ENCODE measurements around the gene OAF. TPM values are rescaled to one million over a fixed set of nuclear protein-coding genes. Genes with fewer than 3 reads are reported as not detected.
"Not testable (repeated sequence)": the region's sequence is repeated elsewhere in the genome, so short reads cannot be mapped to it uniquely, and the experiment has no call there.

OAF gene
- total RNA-seq, 2 experiments from 2014 or later, result 3.7 to 4.6 TPM

DNA sequence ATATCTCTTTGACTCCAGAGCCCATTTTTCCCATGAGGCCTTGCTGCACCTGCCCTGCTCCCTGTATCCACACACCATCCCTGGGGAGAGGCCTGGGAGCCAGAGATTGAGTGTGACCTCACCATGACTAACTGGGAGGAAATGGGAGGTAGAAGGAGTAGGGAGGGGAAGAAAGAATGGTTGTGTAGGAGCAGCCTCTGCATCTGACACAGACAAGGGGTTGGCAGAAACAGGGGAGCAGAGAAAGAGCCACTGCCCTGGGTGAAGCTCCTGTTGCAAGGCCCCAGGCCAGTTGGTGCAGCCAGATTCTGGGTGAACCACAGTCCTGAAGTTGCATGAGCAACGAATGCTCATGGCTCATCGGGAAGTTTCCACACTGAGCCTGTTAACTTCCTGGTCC, 61.5 kb downstream of the OAF start:
- H3K27me3 Mint-ChIP-seq, result peaks cover 26% of the 10 kb centered on the region
- ChIA-PET CTCF (no interaction called here), POLR2A (no interaction called here)
- no peaks in the 10 kb centered on the region for H3K4me1 Mint-ChIP-seq (ENCODE audit: low read depth)
- H3K36me3 Mint-ChIP-seq (ENCODE audit: low read depth), result no peaks in the 10 kb centered on the region
- no peaks in the 10 kb centered on the region for H3K9me3 Mint-ChIP-seq
- no peak overlapping the region for H3K4me3 Mint-ChIP-seq
- H3K27ac Mint-ChIP-seq, result no peak overlapping the region
- TF ChIP-seq, protein P1, sequence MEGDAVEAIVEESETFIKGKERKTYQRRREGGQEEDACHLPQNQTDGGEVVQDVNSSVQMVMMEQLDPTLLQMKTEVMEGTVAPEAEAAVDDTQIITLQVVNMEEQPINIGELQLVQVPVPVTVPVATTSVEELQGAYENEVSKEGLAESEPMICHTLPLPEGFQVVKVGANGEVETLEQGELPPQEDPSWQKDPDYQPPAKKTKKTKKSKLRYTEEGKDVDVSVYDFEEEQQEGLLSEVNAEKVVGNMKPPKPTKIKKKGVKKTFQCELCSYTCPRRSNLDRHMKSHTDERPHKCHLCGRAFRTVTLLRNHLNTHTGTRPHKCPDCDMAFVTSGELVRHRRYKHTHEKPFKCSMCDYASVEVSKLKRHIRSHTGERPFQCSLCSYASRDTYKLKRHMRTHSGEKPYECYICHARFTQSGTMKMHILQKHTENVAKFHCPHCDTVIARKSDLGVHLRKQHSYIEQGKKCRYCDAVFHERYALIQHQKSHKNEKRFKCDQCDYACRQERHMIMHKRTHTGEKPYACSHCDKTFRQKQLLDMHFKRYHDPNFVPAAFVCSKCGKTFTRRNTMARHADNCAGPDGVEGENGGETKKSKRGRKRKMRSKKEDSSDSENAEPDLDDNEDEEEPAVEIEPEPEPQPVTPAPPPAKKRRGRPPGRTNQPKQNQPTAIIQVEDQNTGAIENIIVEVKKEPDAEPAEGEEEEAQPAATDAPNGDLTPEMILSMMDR (IDR thresholded peaks at IDR 0.05), result no peak
- intact Hi-C loops (cut with micrococcal nuclease), result no loop called here
- ATAC-seq (no peak), DNase-seq (no peak)

DNA sequence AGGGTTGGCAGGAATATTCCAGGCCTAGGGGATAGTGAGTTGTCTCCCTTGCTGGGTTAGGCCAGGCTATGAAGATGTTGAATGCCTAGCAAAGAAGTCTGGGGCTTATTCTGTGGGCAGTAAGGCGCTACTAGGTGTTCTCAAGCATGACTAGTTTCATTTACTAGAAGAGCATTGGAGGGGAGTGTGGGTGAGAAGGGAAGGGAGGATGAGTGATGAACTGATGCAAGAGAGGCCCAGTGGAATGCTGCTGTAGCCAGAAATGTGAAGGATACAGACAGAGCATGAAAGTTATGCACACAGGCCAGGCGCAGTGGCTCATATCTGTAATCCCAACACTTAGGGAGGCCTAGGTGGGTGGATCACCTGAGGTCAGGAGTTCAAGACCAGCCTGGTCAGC, 62.6 kb downstream of the OAF start:
- intact Hi-C loops (cut with micrococcal nuclease), result no loop called here
- no peak overlapping the region for H3K27ac Mint-ChIP-seq
- H3K9me3 Mint-ChIP-seq, result no peaks in the 10 kb centered on the region
- H3K4me3 Mint-ChIP-seq, result no peak overlapping the region
- H3K27me3 Mint-ChIP-seq, result peaks cover 23% of the 10 kb centered on the region
- no peaks in the 10 kb centered on the region for H3K4me1 Mint-ChIP-seq (ENCODE audit: low read depth)
- ChIA-PET POLR2A (no interaction called here), CTCF (interaction anchor here (1.5 to 3.2 kb wide), 2 partner anchors 30 to 38 kb away, joined by 4 to 13 read pairs; no protein-coding TSS in a partner anchor)
- DNase-seq (no peak), ATAC-seq (no peak)
- TF ChIP-seq, protein P1 (IDR thresholded peaks at IDR 0.05), result no peak
- H3K36me3 Mint-ChIP-seq (ENCODE audit: low read depth), result no peaks in the 10 kb centered on the region

DNA sequence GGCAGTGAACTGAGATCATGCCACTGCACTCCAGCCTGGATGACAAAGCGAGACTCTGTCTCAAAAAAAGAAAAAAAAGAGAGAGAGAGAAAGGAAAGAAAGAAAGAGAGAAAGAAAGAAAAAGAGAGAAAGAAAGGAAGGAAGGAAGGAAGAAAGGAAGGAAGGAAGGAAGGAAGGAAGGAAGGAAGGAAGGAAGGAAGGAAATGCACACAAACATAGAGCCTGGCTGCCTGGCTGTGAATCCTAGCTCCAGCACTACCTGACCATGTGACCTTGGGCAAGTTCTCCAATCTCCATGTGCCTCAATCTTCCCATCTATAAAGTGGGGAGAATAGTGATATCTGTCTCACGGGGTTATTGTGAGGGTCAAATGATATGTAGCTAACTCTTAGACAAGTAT, 63.1 kb downstream of the OAF start:
- CTCF ChIA-PET, result interaction anchor here (0.9 to 3.2 kb wide), 3 partner anchors 15 to 39 kb away, joined by 4 to 13 read pairs (median 4); no protein-coding TSS in a partner anchor

DNA sequence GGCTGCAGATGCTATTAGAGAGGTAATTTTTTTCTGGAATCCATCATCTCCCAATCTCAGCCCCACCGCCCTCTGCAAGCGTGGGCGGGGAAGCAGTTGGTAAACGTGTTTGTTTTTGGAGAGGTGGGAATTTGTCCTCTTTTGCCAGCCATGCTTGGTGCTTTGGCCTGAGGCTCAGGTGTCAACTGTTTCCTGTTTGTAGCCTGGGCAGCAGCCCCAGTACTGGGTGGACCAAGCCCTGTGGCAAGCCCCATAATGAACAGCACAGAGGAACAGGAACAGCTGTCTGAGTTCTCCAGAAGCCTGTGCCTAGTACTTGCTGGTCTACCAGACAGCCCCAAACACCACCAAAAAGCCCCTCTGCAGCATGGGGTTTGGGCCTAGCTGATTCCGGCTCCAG, 68.7 kb downstream of the OAF start:
- POLR2A ChIA-PET, result no interaction called here
- no peaks in the 10 kb centered on the region for H3K9me3 Mint-ChIP-seq
- TF ChIP-seq, protein P1 (IDR thresholded peaks at IDR 0.05), result no peak
- no peaks in the 10 kb centered on the region for H3K36me3 Mint-ChIP-seq (ENCODE audit: low read depth)
- no peak overlapping the region for H3K27ac Mint-ChIP-seq
- no peaks in the 10 kb centered on the region for H3K4me1 Mint-ChIP-seq (ENCODE audit: low read depth)
- H3K27me3 Mint-ChIP-seq, result peaks cover 9% of the 10 kb centered on the region
- CTCF ChIA-PET, result interaction anchor here (1.0 to 1.7 kb wide), 2 partner anchors 23 to 44 kb away, joined by 7 read pairs; no protein-coding TSS in a partner anchor
- H3K4me3 Mint-ChIP-seq, result no peak overlapping the region
- DNase-seq (no peak), ATAC-seq (no peak)
- intact Hi-C loops (cut with micrococcal nuclease), result no loop called here

More for the DNA sequence above, 63.1 kb downstream of the OAF start:
- POLR2A ChIA-PET; H3K4me3 Mint-ChIP-seq; ATAC-seq; H3K4me1 Mint-ChIP-seq (ENCODE audit: low read depth); intact Hi-C loops (cut with micrococcal nuclease); H3K9me3 Mint-ChIP-seq; H3K27ac Mint-ChIP-seq; DNase-seq; H3K36me3 Mint-ChIP-seq (ENCODE audit: low read depth): not testable (repeated sequence)
- peaks cover 23% of the 10 kb centered on the region for H3K27me3 Mint-ChIP-seq

Other genes starting within 250 kb of the OAF start
- gene TRIM29, start 72.9 kb upstream of the OAF start, total RNA-seq, result not detected
- not detected for gene POU2F3, start 29.1 kb downstream of the OAF start, total RNA-seq
- under 1 TPM; 0.36 to 0.83 TPM for gene TLCD5, start 114.3 kb downstream of the OAF start, total RNA-seq
- gene ARHGEF12, start 125.4 kb downstream of the OAF start, total RNA-seq, result 10 to 100 TPM in 1 of 2 experiments, 1 to 10 TPM in 1; 9.6 to 10.2 TPM

Measured in activated CD8-positive, alpha-beta T cell treated with anti-CD3 and anti-CD28 coated beads for 36 hours (primary cell).